ENCODE results near the gene TMEM54.
"Not testable (repeated sequence)": the region's sequence is repeated elsewhere in the genome, so short reads cannot be mapped to it uniquely, and the experiment has no call there.

TMEM54 gene

GRCh38 chr1:32910319-32910718 lies 9.1 kb upstream of the TMEM54 start:
- no peak for TF ChIP-seq EZH2 (IDR thresholded peaks at IDR 0.05; ENCODE audit: borderline replicate concordance, low read length)
- TF ChIP-seq, protein P1, sequence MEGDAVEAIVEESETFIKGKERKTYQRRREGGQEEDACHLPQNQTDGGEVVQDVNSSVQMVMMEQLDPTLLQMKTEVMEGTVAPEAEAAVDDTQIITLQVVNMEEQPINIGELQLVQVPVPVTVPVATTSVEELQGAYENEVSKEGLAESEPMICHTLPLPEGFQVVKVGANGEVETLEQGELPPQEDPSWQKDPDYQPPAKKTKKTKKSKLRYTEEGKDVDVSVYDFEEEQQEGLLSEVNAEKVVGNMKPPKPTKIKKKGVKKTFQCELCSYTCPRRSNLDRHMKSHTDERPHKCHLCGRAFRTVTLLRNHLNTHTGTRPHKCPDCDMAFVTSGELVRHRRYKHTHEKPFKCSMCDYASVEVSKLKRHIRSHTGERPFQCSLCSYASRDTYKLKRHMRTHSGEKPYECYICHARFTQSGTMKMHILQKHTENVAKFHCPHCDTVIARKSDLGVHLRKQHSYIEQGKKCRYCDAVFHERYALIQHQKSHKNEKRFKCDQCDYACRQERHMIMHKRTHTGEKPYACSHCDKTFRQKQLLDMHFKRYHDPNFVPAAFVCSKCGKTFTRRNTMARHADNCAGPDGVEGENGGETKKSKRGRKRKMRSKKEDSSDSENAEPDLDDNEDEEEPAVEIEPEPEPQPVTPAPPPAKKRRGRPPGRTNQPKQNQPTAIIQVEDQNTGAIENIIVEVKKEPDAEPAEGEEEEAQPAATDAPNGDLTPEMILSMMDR (IDR thresholded peaks at IDR 0.05; ENCODE audit: low read length) = no peak

GRCh38 chr1:32907435-32907834 lies 6.2 kb upstream of the TMEM54 start:
- TF ChIP-seq, protein P1 (IDR thresholded peaks at IDR 0.05; ENCODE audit: low read length) = no peak
- no peak for TF ChIP-seq EZH2 (IDR thresholded peaks at IDR 0.05; ENCODE audit: borderline replicate concordance, low read length)

More at GRCh38 chr1:32910319-32910718, 9.1 kb upstream of the TMEM54 start:
- H3K9me3 ChIP-seq (ENCODE audit: low read length) = no peaks in the 10 kb centered on the region
- H3K4me1 ChIP-seq (ENCODE audit: insufficient read depth, low read length, severe bottlenecking) = no peaks in the 10 kb centered on the region
- no peak overlapping the region for H3K4me2 ChIP-seq (ENCODE audit: low read length)
- no peak overlapping the region for H2AFZ ChIP-seq (ENCODE audit: low read length)
- no peaks in the 10 kb centered on the region for H3K36me3 ChIP-seq (ENCODE audit: insufficient read depth, low read length)
- no peaks in the 10 kb centered on the region for H4K20me1 ChIP-seq (ENCODE audit: insufficient read depth, low read length)
- no peaks in the 10 kb centered on the region for H3K79me2 ChIP-seq (ENCODE audit: insufficient read depth, low read length)
- no peaks in the 10 kb centered on the region for H3F3A ChIP-seq (ENCODE audit: insufficient read depth, low read length)
- H3K9ac ChIP-seq (ENCODE audit: low read length) = no peak overlapping the region
- H3K27me3 ChIP-seq (ENCODE audit: insufficient read depth, low read length) = 0 out of 2 replicates have a peak, but pooled peaks cover 3% of the 10 kb centered on the region
- no peak overlapping the region for H3K4me3 ChIP-seq (ENCODE audit: low read depth, low read length, poor library complexity, severe bottlenecking)
- H3K27ac ChIP-seq (ENCODE audit: low read depth, low read length, poor library complexity, severe bottlenecking) = no peak overlapping the region
- H3K9me2 ChIP-seq (ENCODE audit: low read depth, low read length) = no peaks in the 10 kb centered on the region

DNA sequence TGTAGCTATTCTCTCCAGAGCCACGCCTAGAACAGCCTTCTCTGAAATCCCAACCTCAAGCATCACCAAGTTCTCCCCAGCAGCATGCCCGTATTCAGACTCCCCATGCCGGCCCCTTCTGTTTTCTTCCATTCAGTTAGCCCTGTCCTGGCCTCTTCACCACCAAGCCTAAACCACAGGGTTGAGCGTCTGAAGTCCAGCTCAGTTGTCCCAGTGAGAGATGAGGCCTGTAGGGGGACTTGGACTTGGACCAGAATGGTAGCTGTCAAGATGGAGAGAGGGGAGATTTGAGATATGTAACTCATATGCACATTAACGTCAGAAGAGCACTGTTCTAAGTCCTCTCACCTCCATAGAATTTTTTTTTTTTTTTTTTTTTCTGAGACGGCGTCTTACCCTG lies 5.5 kb upstream of the TMEM54 start:
- H3K36me3 ChIP-seq (ENCODE audit: insufficient read depth, low read length) = no peaks in the 10 kb centered on the region
- no peak overlapping the region for H3K9ac ChIP-seq (ENCODE audit: low read length)
- TF ChIP-seq, protein P1 (IDR thresholded peaks at IDR 0.05; ENCODE audit: low read length) = no peak
- TF ChIP-seq EZH2 (IDR thresholded peaks at IDR 0.05; ENCODE audit: borderline replicate concordance, low read length) = no peak
- peaks cover 1% of the 10 kb centered on the region for H3K4me1 ChIP-seq (ENCODE audit: insufficient read depth, low read length, severe bottlenecking)
- H3K4me3 ChIP-seq (ENCODE audit: low read depth, low read length, poor library complexity, severe bottlenecking) = no peak overlapping the region
- no peaks in the 10 kb centered on the region for H4K20me1 ChIP-seq (ENCODE audit: insufficient read depth, low read length)
- H3K9me3 ChIP-seq (ENCODE audit: low read length) = no peaks in the 10 kb centered on the region
- peaks cover 12% of the 10 kb centered on the region; the same call in 1 of the 2 replicates for H3K27me3 ChIP-seq (ENCODE audit: insufficient read depth, low read length)
- no peak overlapping the region for H2AFZ ChIP-seq (ENCODE audit: low read length)
- no peaks in the 10 kb centered on the region for H3F3A ChIP-seq (ENCODE audit: insufficient read depth, low read length)
- no peak overlapping the region for H3K27ac ChIP-seq (ENCODE audit: low read depth, low read length, poor library complexity, severe bottlenecking)
- no peaks in the 10 kb centered on the region for H3K79me2 ChIP-seq (ENCODE audit: insufficient read depth, low read length)
- H3K4me2 ChIP-seq (ENCODE audit: low read length) = no peak overlapping the region
- no peaks in the 10 kb centered on the region for H3K9me2 ChIP-seq (ENCODE audit: low read depth, low read length)

More at GRCh38 chr1:32907435-32907834, 6.2 kb upstream of the TMEM54 start:
- no peaks in the 10 kb centered on the region for H3K4me1 ChIP-seq (ENCODE audit: insufficient read depth, low read length, severe bottlenecking)
- H2AFZ ChIP-seq (ENCODE audit: low read length) = no peak overlapping the region
- H3K9ac ChIP-seq (ENCODE audit: low read length) = no peak overlapping the region
- H3K9me2 ChIP-seq (ENCODE audit: low read depth, low read length) = no peaks in the 10 kb centered on the region
- H3K27me3 ChIP-seq (ENCODE audit: insufficient read depth, low read length) = peaks cover 9% of the 10 kb centered on the region; the same call in 1 of the 2 replicates
- no peaks in the 10 kb centered on the region for H3K79me2 ChIP-seq (ENCODE audit: insufficient read depth, low read length)
- no peaks in the 10 kb centered on the region for H3K36me3 ChIP-seq (ENCODE audit: insufficient read depth, low read length)
- no peaks in the 10 kb centered on the region for H4K20me1 ChIP-seq (ENCODE audit: insufficient read depth, low read length)
- no peak overlapping the region for H3K4me2 ChIP-seq (ENCODE audit: low read length)
- H3K9me3 ChIP-seq (ENCODE audit: low read length) = no peaks in the 10 kb centered on the region
- no peak overlapping the region for H3K27ac ChIP-seq (ENCODE audit: low read depth, low read length, poor library complexity, severe bottlenecking)
- H3F3A ChIP-seq (ENCODE audit: insufficient read depth, low read length) = no peaks in the 10 kb centered on the region
- no peak overlapping the region for H3K4me3 ChIP-seq (ENCODE audit: low read depth, low read length, poor library complexity, severe bottlenecking)

DNA sequence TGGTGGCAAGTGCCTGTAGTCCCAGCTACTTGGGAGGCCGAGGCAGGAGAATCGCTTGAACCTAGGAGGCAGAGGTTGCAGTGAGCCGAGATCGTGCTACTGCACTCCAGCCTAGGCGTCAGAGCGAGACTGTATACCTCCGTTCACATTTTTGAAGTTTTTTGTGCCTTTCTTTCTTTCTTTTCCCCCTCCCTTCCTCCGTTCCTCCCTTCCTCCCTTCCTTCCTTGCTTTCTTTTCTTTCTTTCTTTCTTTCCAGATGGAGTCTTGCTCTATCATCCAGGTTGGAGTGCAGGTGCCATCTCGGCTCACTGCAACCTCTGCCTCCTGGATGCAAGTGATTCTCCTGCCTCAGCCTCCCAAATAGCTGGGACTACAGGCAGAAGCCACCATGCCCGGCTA lies 4.4 kb upstream of the TMEM54 start:
- not testable (repeated sequence) for H3K36me3 ChIP-seq (ENCODE audit: insufficient read depth, low read length); H3K79me2 ChIP-seq (ENCODE audit: insufficient read depth, low read length); H3K4me1 ChIP-seq (ENCODE audit: insufficient read depth, low read length, severe bottlenecking); H4K20me1 ChIP-seq (ENCODE audit: insufficient read depth, low read length); H3K9me2 ChIP-seq (ENCODE audit: low read depth, low read length); H3K4me2 ChIP-seq (ENCODE audit: low read length); H3K9ac ChIP-seq (ENCODE audit: low read length); H2AFZ ChIP-seq (ENCODE audit: low read length); H3K4me3 ChIP-seq (ENCODE audit: low read depth, low read length, poor library complexity, severe bottlenecking); H3F3A ChIP-seq (ENCODE audit: insufficient read depth, low read length); H3K27ac ChIP-seq (ENCODE audit: low read depth, low read length, poor library complexity, severe bottlenecking); H3K9me3 ChIP-seq (ENCODE audit: low read length)
- peaks cover 13% of the 10 kb centered on the region for H3K27me3 ChIP-seq (ENCODE audit: insufficient read depth, low read length)

All from OCI-LY1 (cell line).